Upper lobe of left lung (tissue), 6 donors: ENCODE measurements around the gene SYNE4. TPM values are rescaled to one million over a fixed set of nuclear protein-coding genes. Genes with fewer than 3 reads are reported as not detected.
A peak's percentile ranks its signal among the peaks of the same experiment; 100 is the strongest.

Experiments
- ATAC-seq, 2 donors: fragments of 200-7000 bp; cut with Tn5 transposase; one replicate each; pipeline ENCODE4 v1.9.1; 2022; ENCODE audit warnings: mild to moderate bottlenecking in 2 of 2, moderate library complexity in 2 of 2; ENCODE audit not compliant: low FRiP score in 2 of 2
- DNase-seq, 2 donors: peaks; one replicate each; pipeline ENCODE4 v3.0.0-alpha.2; 2019 to 2020
- H3K27ac ChIP-seq, 4 donors: fragments of 200-600 bp; sonication (generic); one replicate each; pipeline ENCODE4 v1.5.1; 2016 to 2019
- H3K27me3 ChIP-seq, 4 donors: fragments of 200-600 bp; sonication (generic); one replicate each; pipeline ENCODE4 v1.5.1; 2017 to 2019
- H3K36me3 ChIP-seq, 4 donors: fragments of 200-600 bp; sonication (generic); one replicate each; pipeline ENCODE4 v1.5.1; 2016 to 2019
- H3K4me1 ChIP-seq, 4 donors: fragments of 200-600 bp; sonication (generic); one replicate each; pipeline ENCODE4 v1.5.1; 2018 to 2019
- H3K4me3 ChIP-seq, 4 donors: fragments of 200-600 bp; sonication (generic); one replicate each; pipeline ENCODE4 v1.5.1; 2017 to 2019; ENCODE audit warnings: mild to moderate bottlenecking in 2 of 4, moderate library complexity in 1 of 4
- H3K9me3 ChIP-seq, 4 donors: fragments of 200-600 bp; sonication (generic); one replicate each; pipeline ENCODE4 v1.5.1; 2018 to 2019
- EP300 ChIP-seq, 4 donors: sonication (generic); formaldehyde crosslinking; IDR thresholded peaks; one replicate each; pipeline ENCODE4 v1.5.1; 2017; ENCODE audit warnings: antibody characterized with exemption in 4 of 4, control low read depth in 2 of 4
- POLR2A ChIP-seq, 4 donors: fragments of 450-650 bp; IDR thresholded peaks; one replicate each; pipeline ENCODE4 v1.5.1; 2016 to 2017; ENCODE audit warnings: antibody characterized with exemption in 4 of 4, mild to moderate bottlenecking in 2 of 4
- POLR2AphosphoS5 ChIP-seq, 2 donors: sonication (generic); formaldehyde crosslinking; IDR thresholded peaks; one replicate each; pipeline ENCODE4 v1.5.1; 2017; ENCODE audit warnings: antibody characterized with exemption in 2 of 2
- WGBS, 2 donors: methylation state at CpG; one replicate each; pipeline ENCODE4 v1.1.5; 2017 to 2018; 5-methylcytosine and 5-hydroxymethylcytosine counted together
- total RNA-seq, 6 donors: library from RNA; depleted of rRNA in 4 of 6; stranded (reverse); fragments of >200 nt in 4 of 6; gene quantifications; one replicate each; pipeline versions ENCODE4 v1.1.0 to v1.2.1, GENCODE V29; 2016 to 2021
- TF ChIP-seq, protein P1 (sequence below), 6 experiments: fragments of 450-650 bp in 4 of 6; fragments of 200-600 bp in 2 of 6; sonication (generic) in 2 of 6; IDR thresholded peaks; one replicate each; pipeline ENCODE4 v1.5.1; 2016 to 2019; ENCODE audit warnings: antibody characterized with exemption in 6 of 6
- donor health status: DM: no; HTN: no; CAD: no; lungs with moderate emphysema.
- donor health status: DM: no; HTN: yes; CAD: no; lungs with severe emphysema.

Gene SYNE4, protein sequence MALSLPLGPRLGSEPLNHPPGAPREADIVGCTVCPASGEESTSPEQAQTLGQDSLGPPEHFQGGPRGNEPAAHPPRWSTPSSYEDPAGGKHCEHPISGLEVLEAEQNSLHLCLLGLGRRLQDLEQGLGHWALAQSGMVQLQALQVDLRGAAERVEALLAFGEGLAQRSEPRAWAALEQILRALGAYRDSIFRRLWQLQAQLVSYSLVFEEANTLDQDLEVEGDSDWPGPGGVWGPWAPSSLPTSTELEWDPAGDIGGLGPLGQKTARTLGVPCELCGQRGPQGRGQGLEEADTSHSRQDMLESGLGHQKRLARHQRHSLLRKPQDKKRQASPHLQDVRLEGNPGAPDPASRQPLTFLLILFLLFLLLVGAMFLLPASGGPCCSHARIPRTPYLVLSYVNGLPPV
- total RNA-seq: 10 to 100 TPM in 5 of 6 donors, 1 to 10 TPM in 1; 9.5 to 21.0 (median 10.9) TPM

GRCh38 chr19:36008336-36008978 is at the start of gene SYNE4:
SYNE4 (minus strand) TSS chr19:36008813; CDS start chr19:36008681, 132 bp downstream.
- Histone ChIP-seq H3K27ac (peak within 1 kb of the TSS; percentile 39 to 76 (median 70)), H3K4me3 (peak within 1 kb of the TSS; percentile 33 to 53 (median 42)), H3K4me1 (peaks cover 14 to 21% (median 18%) of the 10 kb centered on the region in 4 donors), H3K9me3 (no peaks in the 10 kb centered on the region), H3K27me3 (no peaks in the 10 kb centered on the region), H3K36me3 (peaks cover 0 to 14% (median 0%) of the 10 kb centered on the region in 4 donors)
- ATAC-seq: peak; percentile 34 to 85
- DNase-seq: peak in 1 of 2 donors; percentile 86
- WGBS, 2 donors: 41 to 48% methylated on average over 8 to 18 of the region's 19 CpGs
- TF ChIP-seq EP300 (IDR thresholded peaks at IDR 0.05) (no peak), POLR2A (IDR thresholded peaks at IDR 0.05) (peak in 1 of 4 donors; percentile 63), POLR2AphosphoS5 (IDR thresholded peaks at IDR 0.05) (peak in 1 of 2 donors; percentile 48)

DNA sequence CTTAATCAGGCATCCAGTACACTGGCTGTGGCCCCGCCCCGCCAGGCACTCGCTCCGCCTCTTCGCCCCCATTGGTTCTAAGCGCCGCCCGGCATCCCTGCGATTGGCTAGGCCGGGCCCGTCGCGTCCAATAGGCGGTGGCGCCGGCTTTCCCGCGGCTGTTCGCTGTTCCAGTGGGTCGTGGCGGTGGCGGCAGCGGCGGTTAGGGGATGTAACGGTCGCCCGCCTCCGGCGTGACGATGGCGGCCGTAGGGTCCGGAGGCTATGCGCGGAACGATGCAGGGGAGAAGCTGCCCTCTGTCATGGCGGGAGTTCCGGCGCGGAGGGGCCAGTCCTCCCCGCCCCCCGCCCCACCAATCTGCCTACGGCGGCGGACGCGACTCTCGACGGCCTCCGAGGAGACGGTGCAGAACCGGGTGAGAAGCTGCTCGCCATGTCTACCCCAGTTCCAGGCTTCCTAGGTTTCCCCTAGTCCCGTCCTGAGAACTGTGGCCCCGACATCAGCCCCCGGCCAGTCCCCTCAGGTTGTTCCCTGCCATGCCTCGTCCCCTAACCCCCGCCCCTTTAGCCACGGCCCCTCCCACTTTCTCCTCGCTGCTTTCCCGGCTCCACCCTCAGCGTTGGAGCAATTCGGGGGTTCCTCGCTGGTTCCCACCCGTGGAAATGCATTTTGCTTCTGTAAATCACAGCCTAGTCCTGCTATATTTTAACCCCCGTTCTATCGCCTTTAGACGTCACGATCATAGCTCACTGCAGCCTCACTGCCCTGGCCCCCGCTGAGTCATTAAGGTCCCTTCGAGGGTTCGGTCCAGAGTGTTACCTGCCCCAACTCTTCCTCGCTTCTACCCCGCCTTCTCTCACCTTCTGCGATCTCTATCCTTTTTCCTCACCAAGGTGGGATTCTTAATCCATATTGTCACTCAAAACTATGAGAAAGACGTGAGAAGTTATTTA is 46.4 kb upstream of the SYNE4 start, which contains the start of gene WDR62:
Gene WDR62, plus strand, starts transcription at position 165 of the 954 bp plus-strand sequence. Its CDS starts 75 bp downstream, at position 240.
- peak; percentile 95 for ATAC-seq
- Histone ChIP-seq H3K4me1 (peaks cover 7 to 20% (median 14%) of the 10 kb centered on the region in 4 donors), H3K9me3 (no peaks in the 10 kb centered on the region), H3K4me3 (peak within 1 kb of the TSS; percentile 59 to 86 (median 80)), H3K36me3 (no peaks in the 10 kb centered on the region), H3K27me3 (no peaks in the 10 kb centered on the region), H3K27ac (peak within 1 kb of the TSS; percentile 92 to 98 (median 94))
- WGBS, 2 donors: 1 to 2% methylated on average over 19 to 74 of the region's 76 CpGs
- peak; percentile 91 to 99 for DNase-seq
- TF ChIP-seq, protein P1, sequence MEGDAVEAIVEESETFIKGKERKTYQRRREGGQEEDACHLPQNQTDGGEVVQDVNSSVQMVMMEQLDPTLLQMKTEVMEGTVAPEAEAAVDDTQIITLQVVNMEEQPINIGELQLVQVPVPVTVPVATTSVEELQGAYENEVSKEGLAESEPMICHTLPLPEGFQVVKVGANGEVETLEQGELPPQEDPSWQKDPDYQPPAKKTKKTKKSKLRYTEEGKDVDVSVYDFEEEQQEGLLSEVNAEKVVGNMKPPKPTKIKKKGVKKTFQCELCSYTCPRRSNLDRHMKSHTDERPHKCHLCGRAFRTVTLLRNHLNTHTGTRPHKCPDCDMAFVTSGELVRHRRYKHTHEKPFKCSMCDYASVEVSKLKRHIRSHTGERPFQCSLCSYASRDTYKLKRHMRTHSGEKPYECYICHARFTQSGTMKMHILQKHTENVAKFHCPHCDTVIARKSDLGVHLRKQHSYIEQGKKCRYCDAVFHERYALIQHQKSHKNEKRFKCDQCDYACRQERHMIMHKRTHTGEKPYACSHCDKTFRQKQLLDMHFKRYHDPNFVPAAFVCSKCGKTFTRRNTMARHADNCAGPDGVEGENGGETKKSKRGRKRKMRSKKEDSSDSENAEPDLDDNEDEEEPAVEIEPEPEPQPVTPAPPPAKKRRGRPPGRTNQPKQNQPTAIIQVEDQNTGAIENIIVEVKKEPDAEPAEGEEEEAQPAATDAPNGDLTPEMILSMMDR (IDR thresholded peaks at IDR 0.05): peak in 1 of 6 experiments; percentile 6
- no peak for TF ChIP-seq EP300 (IDR thresholded peaks at IDR 0.05)
- no peak for TF ChIP-seq POLR2AphosphoS5 (IDR thresholded peaks at IDR 0.05)
- peak in 1 of 4 donors; percentile 32 for TF ChIP-seq POLR2A (IDR thresholded peaks at IDR 0.05)

DNA sequence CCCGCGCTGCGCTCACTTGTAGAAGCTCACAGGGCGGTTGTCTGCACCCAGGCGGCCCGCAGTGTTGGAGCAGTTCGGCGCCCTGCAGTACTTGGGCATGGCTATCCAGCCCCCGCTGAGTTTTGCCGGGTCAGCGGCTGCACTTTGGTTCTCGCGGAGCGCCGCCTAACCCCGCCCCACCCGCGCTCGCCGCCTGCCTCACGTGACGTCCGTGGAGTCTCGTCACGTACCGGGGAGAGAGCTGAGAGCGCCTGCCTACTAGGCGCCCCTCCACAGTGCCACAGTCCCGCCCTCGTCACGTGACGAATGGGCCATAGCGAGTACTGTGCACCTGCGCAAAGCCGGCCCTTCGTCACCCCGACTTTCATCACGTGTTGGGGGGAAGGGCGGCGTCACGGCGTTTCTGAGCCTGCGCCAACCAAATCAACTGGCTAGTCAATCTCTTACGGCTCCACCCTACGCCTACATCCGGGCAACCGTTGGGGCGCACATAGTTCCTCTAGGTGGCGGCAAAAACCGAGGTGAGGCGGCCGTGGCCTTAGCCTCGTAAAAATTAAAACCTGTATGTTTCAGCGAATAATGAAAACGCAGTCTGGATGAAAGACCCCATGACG is 45.6 kb upstream of the SYNE4 start, which contains the start of gene THAP8:
Gene THAP8, minus strand, starts transcription at position 167 of the 614 bp plus-strand sequence. Its CDS starts 68 bp downstream, at position 99.
- Histone ChIP-seq H3K36me3 (no peaks in the 10 kb centered on the region), H3K27me3 (no peaks in the 10 kb centered on the region), H3K4me1 (peaks cover 7 to 20% (median 14%) of the 10 kb centered on the region in 4 donors), H3K4me3 (peak within 1 kb of the TSS; percentile 59 to 86 (median 80)), H3K27ac (peak within 1 kb of the TSS; percentile 92 to 98 (median 94)), H3K9me3 (no peaks in the 10 kb centered on the region)
- ATAC-seq: peak; percentile 97 to 99
- peak; percentile 90 to 95 for TF ChIP-seq POLR2AphosphoS5 (IDR thresholded peaks at IDR 0.05)
- peak in 2 of 4 donors; percentile 71 to 86 for TF ChIP-seq POLR2A (IDR thresholded peaks at IDR 0.05)
- TF ChIP-seq EP300 (IDR thresholded peaks at IDR 0.05): peak in 1 of 4 donors; percentile 92
- TF ChIP-seq, protein P1 (IDR thresholded peaks at IDR 0.05): peak in 4 of 6 experiments; percentile 41 to 75 (median 70)
- DNase-seq: peak; percentile 98 to 100
- WGBS, 2 donors: 0% methylated on average over 6 to 50 of the region's 56 CpGs

GRCh38 chr19:36051637-36052036 is 43.0 kb upstream of the SYNE4 start:
- H3K4me3 ChIP-seq: no peak overlapping the region
- DNase-seq (no peak), ATAC-seq (no peak)
- H3K36me3 ChIP-seq: no peaks in the 10 kb centered on the region
- H3K27ac ChIP-seq: no peak overlapping the region
- no peaks in the 10 kb centered on the region for H3K9me3 ChIP-seq
- TF ChIP-seq EP300 (IDR thresholded peaks at IDR 0.05) (no peak), POLR2AphosphoS5 (IDR thresholded peaks at IDR 0.05) (no peak), POLR2A (IDR thresholded peaks at IDR 0.05) (no peak)
- TF ChIP-seq, protein P1 (IDR thresholded peaks at IDR 0.05): no peak
- 93 to 100% methylated on average over 4 of the region's 4 CpGs for WGBS, 2 donors
- peaks cover 7 to 20% (median 14%) of the 10 kb centered on the region in 4 donors for H3K4me1 ChIP-seq
- H3K27me3 ChIP-seq: no peaks in the 10 kb centered on the region
